GM19463 (cell line): Measurements from ENCODE around the gene UBP1.
A peak's percentile ranks its signal among the peaks of the same experiment; 100 is the strongest.

Source experiments
- ATAC-seq: cut with Tn5 transposase; IDR thresholded peaks from one replicate; pipeline ENCODE4 v1.9.1; 2021; ENCODE audit warnings: mild to moderate bottlenecking, moderate library complexity; ENCODE audit not compliant: unreplicated experiment

Gene UBP1

GRCh38 chr3:33392144-33392543 lies 48.1 kb downstream of the UBP1 start:
- no peak for ATAC-seq

- ATAC-seq: no peak
Observed at GRCh38 chr3:33391255-33391995, 48.8 kb downstream of the UBP1 start.

GRCh38 chr3:33389908-33390307 lies 50.3 kb downstream of the UBP1 start:
- ATAC-seq: no peak

- no peak for ATAC-seq
Observed at GRCh38 chr3:33388374-33389100, 51.7 kb downstream of the UBP1 start.

GRCh38 chr3:33386631-33387030 lies 53.6 kb downstream of the UBP1 start:
- ATAC-seq: no peak

GRCh38 chr3:33385423-33385822 lies 54.8 kb downstream of the UBP1 start:
- ATAC-seq: peak; percentile 58

- ATAC-seq: no peak
Observed at GRCh38 chr3:33383951-33384350, 56.3 kb downstream of the UBP1 start.

- no peak for ATAC-seq
Observed at GRCh38 chr3:33380653-33381052, 59.6 kb downstream of the UBP1 start.

- no peak for ATAC-seq
Observed at GRCh38 chr3:33377931-33378330, 62.3 kb downstream of the UBP1 start.

- ATAC-seq: no peak
Observed at GRCh38 chr3:33377489-33377888, 62.7 kb downstream of the UBP1 start.

GRCh38 chr3:33373082-33373437 lies 67.1 kb downstream of the UBP1 start:
- ATAC-seq: no peak

- no peak for ATAC-seq
Observed at GRCh38 chr3:33372218-33373081, 67.8 kb downstream of the UBP1 start.

GRCh38 chr3:33364531-33365128 lies 75.6 kb downstream of the UBP1 start:
- no peak for ATAC-seq

- no peak for ATAC-seq
Observed at GRCh38 chr3:33364060-33364459, 76.1 kb downstream of the UBP1 start.

GRCh38 chr3:33363113-33363800 lies 76.9 kb downstream of the UBP1 start:
- no peak for ATAC-seq

- no peak for ATAC-seq
Observed at GRCh38 chr3:33360136-33360825, 79.9 kb downstream of the UBP1 start.

- no peak for ATAC-seq
Observed at GRCh38 chr3:33358172-33358781, 81.9 kb downstream of the UBP1 start.

GRCh38 chr3:33355611-33356010 lies 84.6 kb downstream of the UBP1 start:
- no peak for ATAC-seq

GRCh38 chr3:33339758-33340157 lies 100.4 kb downstream of the UBP1 start:
- no peak for ATAC-seq
